Fibroblast of lung (primary cell): Measurements from ENCODE around the gene VMAC.

Experiments used
- EZH2 ChIP-seq: IDR thresholded peaks from 2 replicates; pipeline ENCODE4 v1.5.1; 2012; ENCODE audit warnings: low read length, control low read depth, mild to moderate bottlenecking; ENCODE audit errors: missing control alignments
- TF ChIP-seq, protein P1 (sequence below), 2 donors: IDR thresholded peaks in 1 of 2; conservative IDR thresholded peaks in 1 of 2; 1 replicate in 1 of 2; 2 replicates in 1 of 2; pipeline ENCODE4 v1.5.1; 2011 to 2012; ENCODE audit warnings: low read length in 2 of 2, control low read depth in 1 of 2, inconsistent platforms in 1 of 2, low read depth in 1 of 2, mild to moderate bottlenecking in 1 of 2

DNA sequence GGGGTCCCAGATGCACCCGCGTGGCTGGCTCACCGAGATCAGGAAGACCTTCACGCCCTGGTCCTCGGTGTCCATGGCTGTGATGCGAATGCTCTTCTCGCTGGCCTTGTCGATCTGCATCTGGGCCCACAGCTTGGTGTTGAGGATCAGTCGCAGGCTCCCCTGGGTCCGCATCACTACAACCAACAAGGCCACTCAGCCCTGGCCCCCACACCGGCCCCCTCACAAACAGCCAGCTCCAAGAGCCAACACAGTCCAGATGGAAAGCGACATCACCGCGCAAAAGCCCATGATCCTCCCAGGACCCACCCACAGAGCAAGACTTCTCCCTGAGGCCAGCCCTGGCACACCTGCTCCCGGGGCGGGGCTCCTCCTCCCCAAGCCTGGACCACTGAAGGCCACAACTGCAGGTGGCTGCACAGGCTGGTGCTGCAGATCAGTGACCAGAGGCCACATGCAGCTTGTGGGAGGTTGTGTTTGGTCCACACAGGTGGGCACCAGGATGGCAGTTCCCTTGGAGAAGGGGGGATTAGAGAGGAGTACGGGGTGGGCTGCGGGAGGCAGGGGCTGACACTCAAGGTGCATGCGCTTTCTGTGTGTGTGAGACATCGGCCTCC is 13.9 kb downstream of the VMAC start:
- TF ChIP-seq, protein P1, sequence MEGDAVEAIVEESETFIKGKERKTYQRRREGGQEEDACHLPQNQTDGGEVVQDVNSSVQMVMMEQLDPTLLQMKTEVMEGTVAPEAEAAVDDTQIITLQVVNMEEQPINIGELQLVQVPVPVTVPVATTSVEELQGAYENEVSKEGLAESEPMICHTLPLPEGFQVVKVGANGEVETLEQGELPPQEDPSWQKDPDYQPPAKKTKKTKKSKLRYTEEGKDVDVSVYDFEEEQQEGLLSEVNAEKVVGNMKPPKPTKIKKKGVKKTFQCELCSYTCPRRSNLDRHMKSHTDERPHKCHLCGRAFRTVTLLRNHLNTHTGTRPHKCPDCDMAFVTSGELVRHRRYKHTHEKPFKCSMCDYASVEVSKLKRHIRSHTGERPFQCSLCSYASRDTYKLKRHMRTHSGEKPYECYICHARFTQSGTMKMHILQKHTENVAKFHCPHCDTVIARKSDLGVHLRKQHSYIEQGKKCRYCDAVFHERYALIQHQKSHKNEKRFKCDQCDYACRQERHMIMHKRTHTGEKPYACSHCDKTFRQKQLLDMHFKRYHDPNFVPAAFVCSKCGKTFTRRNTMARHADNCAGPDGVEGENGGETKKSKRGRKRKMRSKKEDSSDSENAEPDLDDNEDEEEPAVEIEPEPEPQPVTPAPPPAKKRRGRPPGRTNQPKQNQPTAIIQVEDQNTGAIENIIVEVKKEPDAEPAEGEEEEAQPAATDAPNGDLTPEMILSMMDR (conservative IDR thresholded peaks at IDR 0.05 in 1 of 2, IDR thresholded peaks at IDR 0.05 in 1 of 2; ENCODE audit: low read depth in 1 of 2, low read length in 2 of 2): no peak
- no peak for TF ChIP-seq EZH2
